GM12873 (cell line): ENCODE results near the gene SCAI.

Experiments used
- TF ChIP-seq, protein P1 (sequence below): IDR thresholded peaks from 2 replicates; pipeline ENCODE4 v1.5.1; 2012; ENCODE audit warnings: low read depth, mild to moderate bottlenecking, moderate library complexity, low read length, control low read depth; ENCODE audit not compliant: insufficient read depth; ENCODE audit errors: missing control alignments

SCAI gene

DNA sequence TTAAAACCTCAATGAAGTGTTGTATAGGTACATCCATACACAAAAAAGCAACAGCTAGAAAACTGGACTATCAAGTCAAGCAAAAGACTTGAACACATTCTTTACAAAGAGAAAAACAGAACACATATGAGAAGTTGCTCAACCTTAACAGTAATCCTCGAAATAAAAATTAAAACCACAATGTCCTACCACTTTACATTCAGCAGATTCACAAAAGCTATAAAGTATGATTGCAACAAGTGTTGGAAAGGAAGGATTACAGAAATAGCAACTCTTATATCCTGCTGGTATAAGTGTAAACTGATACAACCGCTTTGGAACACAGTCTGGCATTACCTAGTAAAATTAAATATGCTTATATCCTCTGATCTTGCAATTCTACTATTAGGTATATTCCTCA is 173.9 kb downstream of the SCAI start:
- TF ChIP-seq, protein P1, sequence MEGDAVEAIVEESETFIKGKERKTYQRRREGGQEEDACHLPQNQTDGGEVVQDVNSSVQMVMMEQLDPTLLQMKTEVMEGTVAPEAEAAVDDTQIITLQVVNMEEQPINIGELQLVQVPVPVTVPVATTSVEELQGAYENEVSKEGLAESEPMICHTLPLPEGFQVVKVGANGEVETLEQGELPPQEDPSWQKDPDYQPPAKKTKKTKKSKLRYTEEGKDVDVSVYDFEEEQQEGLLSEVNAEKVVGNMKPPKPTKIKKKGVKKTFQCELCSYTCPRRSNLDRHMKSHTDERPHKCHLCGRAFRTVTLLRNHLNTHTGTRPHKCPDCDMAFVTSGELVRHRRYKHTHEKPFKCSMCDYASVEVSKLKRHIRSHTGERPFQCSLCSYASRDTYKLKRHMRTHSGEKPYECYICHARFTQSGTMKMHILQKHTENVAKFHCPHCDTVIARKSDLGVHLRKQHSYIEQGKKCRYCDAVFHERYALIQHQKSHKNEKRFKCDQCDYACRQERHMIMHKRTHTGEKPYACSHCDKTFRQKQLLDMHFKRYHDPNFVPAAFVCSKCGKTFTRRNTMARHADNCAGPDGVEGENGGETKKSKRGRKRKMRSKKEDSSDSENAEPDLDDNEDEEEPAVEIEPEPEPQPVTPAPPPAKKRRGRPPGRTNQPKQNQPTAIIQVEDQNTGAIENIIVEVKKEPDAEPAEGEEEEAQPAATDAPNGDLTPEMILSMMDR = no peak

DNA sequence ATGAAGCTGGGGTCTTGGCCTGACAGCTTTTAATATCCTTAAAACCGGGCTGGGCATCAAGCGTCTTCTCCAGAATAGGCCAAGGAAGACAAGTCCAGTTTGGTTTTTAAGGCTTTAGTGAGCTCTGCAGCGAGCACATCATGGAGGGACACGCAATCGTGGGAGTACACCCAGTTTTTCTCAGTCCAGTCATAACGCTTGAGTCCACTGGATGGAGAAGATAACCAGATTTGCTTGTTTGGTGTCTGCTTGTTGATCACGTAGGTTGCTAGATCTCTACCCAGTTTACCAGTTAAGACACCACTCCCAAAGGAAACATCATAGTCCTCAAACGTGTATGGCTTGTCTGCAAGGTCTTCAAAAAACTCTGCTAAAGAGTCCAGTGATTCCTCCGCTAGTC is 175.1 kb downstream of the SCAI start:
- TF ChIP-seq, protein P1 = no peak

DNA sequence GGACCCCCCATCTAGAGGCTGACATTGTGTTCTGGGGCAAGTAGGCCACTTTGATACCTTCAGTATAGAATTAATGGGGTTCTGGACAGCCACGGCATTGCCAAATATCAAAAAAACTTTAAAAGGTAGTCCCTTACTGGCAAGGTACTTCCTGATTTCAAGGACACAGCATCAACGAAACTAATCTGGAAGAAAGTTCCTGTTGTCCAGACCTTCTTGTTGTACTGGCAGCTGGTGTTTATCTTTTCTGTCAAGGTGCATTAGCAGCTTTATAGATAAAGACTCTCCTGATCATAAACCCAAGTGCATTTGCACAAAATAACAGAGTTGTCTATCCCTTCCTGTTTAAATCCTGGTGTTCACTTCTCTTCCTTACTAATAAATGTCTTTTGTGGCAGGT is 178.7 kb downstream of the SCAI start:
- TF ChIP-seq, protein P1 = no peak

DNA sequence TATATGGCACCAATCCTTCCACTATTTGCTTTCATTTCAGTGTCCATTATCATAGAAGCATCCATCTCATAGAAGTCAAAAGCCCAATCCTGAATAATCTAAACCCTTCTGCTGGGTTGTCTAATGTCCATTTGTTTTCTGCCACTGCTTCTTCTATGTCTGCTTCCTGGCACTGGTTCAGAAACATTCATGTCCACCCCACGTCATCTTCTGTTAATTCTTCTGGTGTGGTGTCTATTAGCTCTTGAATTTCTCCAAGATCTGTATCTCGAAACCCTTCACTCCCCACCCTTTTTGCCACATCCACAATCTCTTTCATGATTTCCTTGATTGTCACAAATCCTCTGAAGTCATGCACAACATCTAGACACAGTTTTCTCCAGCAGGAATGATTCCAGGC is 179.3 kb downstream of the SCAI start:
- TF ChIP-seq, protein P1 = no peak

DNA sequence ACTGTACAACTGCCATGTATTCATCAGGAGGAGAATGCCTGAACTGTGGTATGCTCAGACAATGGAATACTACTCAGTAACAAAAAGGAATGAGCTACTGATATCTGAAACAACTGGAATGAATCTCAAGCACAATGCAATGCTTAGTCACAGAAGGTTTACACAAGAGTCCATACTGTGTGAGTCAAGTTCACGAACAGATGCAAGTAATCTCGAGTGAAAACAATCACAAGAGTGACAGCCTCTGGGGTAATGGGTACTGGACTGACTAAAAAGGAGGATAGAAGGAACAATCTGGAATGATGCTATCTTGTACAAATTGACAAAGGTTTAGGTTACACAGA is 182.9 kb downstream of the SCAI start:
- TF ChIP-seq, protein P1 = no peak

DNA sequence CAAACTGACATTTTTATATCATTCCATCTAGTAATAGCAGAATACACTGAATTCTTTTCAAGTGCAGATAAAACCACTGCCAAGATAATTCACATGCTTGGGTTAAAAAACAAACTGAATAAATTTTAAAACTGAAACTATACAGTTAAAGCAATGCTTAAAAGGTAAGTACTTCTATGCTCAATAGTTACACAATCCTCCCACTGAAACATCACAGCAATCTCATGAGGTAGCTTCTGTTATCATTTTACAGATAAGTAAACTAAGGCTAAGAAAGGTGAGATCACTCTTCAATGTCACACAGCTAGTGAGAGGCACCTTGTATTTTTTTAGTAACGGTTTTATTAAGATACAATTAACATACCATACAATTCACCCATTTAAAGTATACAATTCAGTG is 189.1 kb downstream of the SCAI start:
- TF ChIP-seq, protein P1 = no peak

DNA sequence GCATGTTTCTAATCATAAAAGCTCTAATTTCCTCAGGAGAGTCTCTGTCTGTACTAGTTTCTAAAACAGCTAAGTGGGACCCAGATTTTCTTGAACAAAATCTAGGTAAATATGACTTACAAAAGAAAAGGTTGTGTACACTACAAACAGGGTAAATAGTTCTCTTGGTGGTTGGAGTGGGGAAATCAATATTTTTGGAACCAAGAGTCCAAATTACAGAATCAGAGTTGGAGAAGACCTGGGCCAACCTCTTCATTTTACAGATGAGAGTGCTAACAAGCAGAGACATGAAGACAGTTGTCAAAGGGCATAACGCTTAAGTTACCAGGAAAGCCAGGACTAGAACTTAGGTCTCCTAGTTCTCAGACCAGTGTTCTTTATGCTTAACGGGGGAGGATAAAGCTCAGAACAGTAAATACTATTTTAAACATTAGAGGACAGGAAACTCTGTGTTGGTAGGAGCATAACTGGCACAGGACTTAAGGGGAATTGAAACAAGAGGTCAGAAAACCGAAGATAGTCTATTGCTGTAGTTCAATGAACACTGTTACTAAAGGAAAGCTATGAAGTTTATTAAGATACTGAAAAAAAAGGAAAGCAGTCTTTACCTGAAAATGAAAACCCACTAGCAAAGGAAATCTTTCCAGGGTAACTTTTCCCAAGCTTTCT is 193.1 kb downstream of the SCAI start:
- TF ChIP-seq, protein P1 = no peak

DNA sequence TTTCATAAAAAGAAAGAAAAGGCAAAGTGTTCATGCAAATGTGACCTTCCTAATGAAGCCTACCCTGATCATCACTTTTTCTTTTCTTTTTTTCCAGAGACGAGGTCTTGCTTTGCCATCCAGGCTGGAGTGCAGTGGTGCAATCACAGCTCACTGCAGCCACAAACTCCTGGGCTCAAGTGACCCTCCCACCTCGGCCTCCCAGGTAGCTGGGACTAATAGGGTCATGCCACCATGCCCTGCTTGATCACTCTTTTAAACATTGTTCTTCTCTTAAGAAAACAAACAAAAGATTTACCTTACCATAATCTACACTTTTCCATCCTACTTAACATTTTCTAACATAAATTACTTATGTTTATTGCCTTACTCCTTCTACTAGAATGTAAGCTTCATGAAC is 193.9 kb downstream of the SCAI start:
- TF ChIP-seq, protein P1 = no peak
